HG03060 (cell line): ENCODE data around the gene OCIAD2.
"Not testable (repeated sequence)": the region's sequence is repeated elsewhere in the genome, so short reads cannot be mapped to it uniquely, and the experiment has no call there.

Experiments
- ATAC-seq: cut with Tn5 transposase; IDR thresholded peaks from one replicate; pipeline ENCODE4 v1.9.1; 2021; ENCODE audit warnings: low read depth, moderate number of reproducible peaks; ENCODE audit not compliant: unreplicated experiment

The OCIAD2 gene

DNA sequence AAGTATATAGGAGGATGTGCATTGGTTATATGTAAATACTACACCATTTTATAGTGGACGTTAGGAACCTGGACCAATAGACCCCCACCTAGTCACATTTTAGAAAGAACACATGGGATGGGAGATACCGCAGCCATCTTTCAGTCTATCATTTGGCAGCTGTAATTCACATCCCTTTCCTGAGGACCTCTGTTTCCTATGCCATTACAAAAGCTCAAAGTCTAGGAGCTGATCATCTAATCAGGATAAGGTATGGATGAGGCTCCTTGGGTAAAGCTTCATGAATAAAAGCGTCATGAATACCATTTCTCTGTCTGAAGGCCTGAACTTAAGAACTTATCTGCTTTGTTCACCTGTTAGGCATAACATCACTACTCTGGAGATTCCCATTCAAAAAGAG is 44.5 kb downstream of the OCIAD2 start:
- no peak for ATAC-seq

DNA sequence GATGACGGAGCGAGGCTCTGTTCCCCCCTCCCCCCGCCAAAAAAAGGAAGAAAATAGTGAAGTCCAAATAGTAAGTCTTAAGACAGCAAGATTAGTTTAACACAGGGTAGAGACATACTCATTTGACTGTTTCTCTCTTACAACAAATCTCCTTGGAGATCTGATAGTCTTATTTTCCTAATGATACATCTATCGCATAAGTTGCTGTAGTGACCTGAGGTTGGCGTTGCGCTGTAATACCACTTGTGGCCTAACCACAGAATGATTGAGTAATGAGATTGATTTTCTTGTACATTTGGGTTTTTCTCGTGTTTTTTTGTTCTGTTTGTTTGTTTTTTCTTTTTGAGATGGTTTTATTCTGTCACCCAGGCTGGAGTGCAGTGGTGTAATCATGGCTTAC is 48.4 kb downstream of the OCIAD2 start:
- ATAC-seq = no peak

DNA sequence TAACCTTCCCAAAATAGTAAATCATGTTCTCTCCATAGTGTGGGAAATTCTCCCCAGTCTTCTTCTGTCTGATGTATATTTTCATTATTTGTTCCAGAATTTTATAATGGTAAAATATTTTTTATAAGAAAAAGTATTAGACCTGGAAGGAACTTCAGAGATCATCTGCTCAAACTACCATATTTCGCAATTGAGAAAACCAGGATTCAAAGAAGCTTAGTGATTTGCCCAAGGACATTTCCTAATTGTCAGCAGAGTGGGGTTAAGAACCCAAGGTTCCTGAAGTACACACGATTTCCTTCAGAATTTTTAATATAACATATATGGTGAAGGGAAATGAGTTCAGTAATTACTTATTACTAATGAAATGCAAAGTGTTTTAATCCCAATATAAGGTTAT is 51.6 kb downstream of the OCIAD2 start:
- ATAC-seq = no peak

DNA sequence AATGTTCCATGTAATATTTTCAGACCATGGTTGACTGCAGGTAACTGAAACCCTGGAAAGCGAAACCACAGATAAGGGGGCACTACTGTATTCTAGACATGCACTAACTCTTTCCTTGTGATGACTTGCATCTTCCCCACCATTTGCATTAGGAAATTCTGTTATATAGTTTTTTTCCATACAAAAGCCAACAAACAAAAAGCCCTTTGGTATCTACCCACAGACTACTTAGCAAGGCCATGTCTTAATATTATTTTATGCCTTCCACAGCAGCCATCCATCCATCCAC is 52.2 kb downstream of the OCIAD2 start:
- ATAC-seq = no peak

DNA sequence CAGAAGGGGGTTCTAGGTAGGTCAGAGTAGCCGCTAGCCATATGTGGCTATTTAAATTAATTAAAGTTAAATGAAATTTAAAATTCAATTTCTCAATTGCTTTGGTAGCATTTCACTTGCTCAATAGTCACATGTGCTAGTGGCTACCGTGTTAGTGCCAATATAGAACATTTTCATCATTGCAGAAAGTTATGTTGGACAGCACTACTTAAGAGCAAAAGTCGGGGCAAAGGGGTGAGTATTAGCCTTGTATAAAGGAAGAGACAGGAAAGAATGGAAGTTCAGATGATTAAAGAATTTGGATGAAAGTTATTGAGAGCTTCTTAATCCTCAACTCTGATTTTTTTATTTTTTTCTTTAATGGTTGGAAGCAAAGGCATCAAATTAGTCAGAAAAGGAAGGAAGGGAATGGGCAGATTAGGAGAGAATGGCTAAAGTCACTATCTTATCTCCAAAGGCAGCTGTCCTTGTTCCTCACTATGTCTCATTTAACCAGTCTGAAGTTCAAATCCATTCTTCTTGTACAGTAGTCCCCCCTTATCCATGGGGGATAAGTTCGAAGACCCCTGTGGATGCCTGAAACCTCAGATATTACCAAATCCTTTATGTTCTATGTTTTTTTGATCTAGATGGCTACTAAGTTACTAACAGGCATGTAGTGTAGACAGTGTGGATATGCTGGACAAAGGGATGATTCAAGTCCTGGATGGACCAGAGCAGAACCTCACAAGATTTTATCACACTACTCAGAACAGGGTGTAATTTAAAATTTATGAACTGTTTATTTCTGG is 52.8 kb downstream of the OCIAD2 start:
- no peak for ATAC-seq

DNA sequence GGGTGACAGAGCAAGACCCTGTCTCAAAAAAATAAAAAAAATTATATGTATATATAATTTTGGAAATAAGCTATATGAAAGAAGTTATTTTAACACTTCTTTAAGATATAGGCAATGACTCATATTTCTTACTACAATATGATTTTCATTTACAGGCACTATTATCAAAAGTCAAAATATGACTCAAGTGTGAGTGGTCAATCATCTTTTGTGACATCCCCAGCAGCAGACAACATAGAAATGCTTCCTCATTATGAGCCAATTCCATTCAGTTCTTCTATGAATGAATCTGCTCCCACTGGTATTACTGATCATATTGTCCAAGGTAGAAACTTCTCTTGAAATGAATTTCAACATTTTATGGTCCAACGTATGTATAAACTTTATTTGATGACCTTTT is 54.9 kb downstream of the OCIAD2 start:
- no peak for ATAC-seq

DNA sequence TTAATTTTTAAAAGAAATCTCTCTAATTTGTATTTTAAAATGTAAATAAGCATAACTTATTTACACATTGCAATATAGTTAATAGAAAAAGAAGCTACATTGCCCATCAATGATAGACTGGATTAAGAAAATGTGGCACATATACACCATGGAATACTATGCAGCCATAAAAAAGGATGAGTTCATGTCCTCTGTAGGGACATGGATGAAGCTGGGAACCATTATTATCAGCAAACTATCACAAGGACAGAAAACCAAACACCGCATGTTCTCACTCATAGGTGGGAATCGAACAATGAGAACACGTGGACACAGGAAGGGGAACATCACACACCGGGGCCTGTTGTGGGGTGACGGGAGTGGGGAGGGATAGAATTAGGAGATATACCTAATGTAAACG is 57.8 kb downstream of the OCIAD2 start:
- not testable (repeated sequence) for ATAC-seq

DNA sequence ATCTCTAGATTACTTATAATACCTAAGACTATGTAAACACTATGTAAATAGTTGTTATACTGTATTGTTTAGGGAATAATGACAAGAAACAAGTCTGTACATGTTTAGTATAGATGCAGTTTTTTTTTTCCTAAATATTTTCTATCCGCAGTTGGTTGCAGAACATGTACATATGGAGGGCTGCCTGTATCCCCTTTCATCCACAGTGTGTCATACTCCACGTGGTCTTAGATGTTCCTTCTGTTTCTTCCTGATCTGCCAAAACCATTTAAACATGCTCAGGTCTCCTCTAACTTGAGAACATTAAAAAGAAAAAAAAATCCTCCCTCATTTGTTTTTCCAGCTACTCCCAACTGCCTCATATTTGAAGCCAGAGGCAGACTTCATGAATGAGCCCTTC is 61.7 kb downstream of the OCIAD2 start:
- ATAC-seq = no peak

- no peak for ATAC-seq
These were observed 65.3 kb downstream of the OCIAD2 start for GRCh38 chr4:48841045-48841827.

GRCh38 chr4:48836658-48837057 is 69.9 kb downstream of the OCIAD2 start:
- ATAC-seq = no peak
